ENCODE results near the gene TXNRD1. TPM values are rescaled to one million over a fixed set of nuclear protein-coding genes. Genes with fewer than 3 reads are reported as not detected.

Gene TXNRD1
- total and polyA plus RNA-seq, 8 donors: 54.6 to 174 (median 61.1) TPM

- DNase-seq (no peak), ATAC-seq (no peak)
- intact Hi-C loops (cut with DNase I): no loop called here
- Histone ChIP-seq H3K4me3 (no peak overlapping the region), H3K4me1 (peaks cover 3 to 4% of the 10 kb centered on the region in 2 donors), H3K9me3 (peaks cover 0 to 16% of the 10 kb centered on the region in 2 donors), H3K27ac (no peak overlapping the region), H3K27me3 (no peaks in the 10 kb centered on the region), H3K36me3 (no peaks in the 10 kb centered on the region)
- TF ChIP-seq CTCF (IDR thresholded peaks at IDR 0.05): no peak
These were observed 32.1 kb upstream of the TXNRD1 start for GRCh38 chr12:104183443-104183842.

GRCh38 chr12:104187446-104188155, 28.0 kb upstream of the TXNRD1 start:
- H3K27ac ChIP-seq: no peak overlapping the region
- no peak overlapping the region for H3K4me3 ChIP-seq
- no peaks in the 10 kb centered on the region for H3K36me3 ChIP-seq
- ATAC-seq (no peak), DNase-seq (no peak)
- intact Hi-C loops (cut with DNase I): no loop called here
- no peaks in the 10 kb centered on the region for H3K4me1 ChIP-seq
- TF ChIP-seq CTCF (IDR thresholded peaks at IDR 0.05): no peak
- H3K27me3 ChIP-seq: no peaks in the 10 kb centered on the region
- H3K9me3 ChIP-seq: peaks cover 0 to 16% of the 10 kb centered on the region in 2 donors

GRCh38 chr12:104188534-104188933, 27.0 kb upstream of the TXNRD1 start:
- ATAC-seq (no peak), DNase-seq (no peak)
- Histone ChIP-seq H3K9me3 (peaks cover 0 to 13% of the 10 kb centered on the region in 2 donors), H3K27me3 (no peaks in the 10 kb centered on the region), H3K4me3 (no peak overlapping the region), H3K4me1 (no peaks in the 10 kb centered on the region), H3K36me3 (no peaks in the 10 kb centered on the region), H3K27ac (no peak overlapping the region)
- no peak for TF ChIP-seq CTCF (IDR thresholded peaks at IDR 0.05)
- intact Hi-C loops (cut with DNase I): no loop called here

GRCh38 chr12:104189915-104190555, 25.5 kb upstream of the TXNRD1 start:
- TF ChIP-seq CTCF (IDR thresholded peaks at IDR 0.05): no peak
- no peak for ATAC-seq
- no peak for DNase-seq
- Histone ChIP-seq H3K36me3 (no peaks in the 10 kb centered on the region), H3K27me3 (no peaks in the 10 kb centered on the region), H3K4me3 (no peak overlapping the region), H3K4me1 (no peaks in the 10 kb centered on the region), H3K27ac (no peak overlapping the region), H3K9me3 (no peaks in the 10 kb centered on the region)
- intact Hi-C loops (cut with DNase I): no loop called here

- intact Hi-C loops (cut with DNase I): no loop called here
- Histone ChIP-seq H3K4me3 (no peak overlapping the region), H3K27ac (no peak overlapping the region), H3K27me3 (no peaks in the 10 kb centered on the region), H3K36me3 (no peaks in the 10 kb centered on the region), H3K9me3 (no peaks in the 10 kb centered on the region), H3K4me1 (no peaks in the 10 kb centered on the region)
- ATAC-seq (no peak), DNase-seq (no peak)
- TF ChIP-seq CTCF (IDR thresholded peaks at IDR 0.05): no peak
These were observed 24.9 kb upstream of the TXNRD1 start for GRCh38 chr12:104190641-104191176.

Data from left lung (tissue), 10 donors.